ENCODE measurements around the gene MCTP1. TPM values are rescaled to one million over a fixed set of nuclear protein-coding genes. Genes with fewer than 3 reads are reported as not detected.

MCTP1 gene
- total and polyA plus RNA-seq, 2 of the 13 experiments (the other 11 are each of a cell fraction or from before 2014, with no cell fraction given) = 0.15 to 0.48 TPM

DNA sequence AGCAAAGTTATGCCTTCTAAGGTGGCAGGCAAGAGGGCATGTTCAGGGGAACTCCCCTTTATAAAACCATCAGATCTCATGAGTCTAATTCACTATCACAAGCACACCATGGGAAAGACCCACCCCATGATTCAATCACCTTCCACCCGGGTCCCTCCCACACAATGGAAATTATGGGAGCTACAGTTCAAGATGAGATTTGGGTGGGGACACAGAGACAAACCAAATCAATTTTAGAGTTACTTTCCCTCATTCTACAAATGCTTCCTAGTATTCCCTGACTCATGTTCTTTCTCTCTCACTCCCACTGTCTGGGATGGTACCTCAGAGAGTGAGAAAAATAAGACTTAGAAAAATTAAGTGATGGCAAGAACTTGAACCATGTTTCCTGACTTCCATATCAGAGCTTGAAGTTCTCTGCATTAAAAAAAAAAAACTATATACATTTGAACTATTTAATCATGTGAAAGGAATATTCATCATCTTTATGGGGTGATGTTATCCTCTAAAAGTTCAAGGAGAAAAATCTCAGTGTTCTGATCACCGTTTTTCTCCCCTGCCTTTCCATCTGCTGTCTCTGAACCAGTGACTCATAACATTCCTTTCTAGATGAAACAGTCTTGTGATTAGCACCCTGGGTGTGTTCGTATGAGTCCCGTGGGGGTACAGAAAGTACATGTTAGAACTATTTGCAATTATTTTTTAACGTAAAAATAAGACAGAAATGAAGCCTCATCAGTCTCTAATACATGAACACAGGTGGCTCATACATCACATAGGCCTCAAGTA is 383.5 kb downstream of the MCTP1 start:
- no peak overlapping the region for H3K4me3 ChIP-seq (replicated peaks in 1 of 3; ENCODE audit: insufficient read depth in 1 of 3, low read depth in 2 of 3, low read length in 3 of 3)
- no peaks in the 10 kb centered on the region for H3K36me3 ChIP-seq (replicated peaks in 1 of 2; ENCODE audit: control insufficient read depth in 1 of 2, insufficient read depth in 2 of 2, low read length in 2 of 2)
- H3K4me1 ChIP-seq (ENCODE audit: insufficient read depth, low read length) = no peaks in the 10 kb centered on the region
- WGBS (ENCODE audit: low lambda C conversion rate) = 7% methylated on average over 5 of the region's 5 CpGs
- ChIA-PET CTCF (ENCODE audit: low intra/inter-chr PET ratio, low total read pairs) (no interaction called here), POLR2A (no interaction called here)
- no peak overlapping the region for H3K4me2 ChIP-seq (ENCODE audit: low read depth, low read length)
- H3K27ac ChIP-seq (ENCODE audit: extremely low read length, insufficient read depth, low read length) = no peak overlapping the region
- no TSS peak for BruUV-seq (replicated peaks)
- H3K79me2 ChIP-seq (ENCODE audit: insufficient read depth, low read length) = no peaks in the 10 kb centered on the region
- no peaks in the 10 kb centered on the region for H3K9me3 ChIP-seq (ENCODE audit: low read length)
- in situ Hi-C loops (cut with HindIII; ENCODE audit: extremely low pct_ligation_motif_present, low pct_unique_long_range_greater_than_20kb) (no loop called here), intact Hi-C loops (cut with micrococcal nuclease; ENCODE audit: unreplicated experiment) (no loop called here)
- ATAC-seq = no peak
- no peak for FAIRE-seq
- TF ChIP-seq SRF (IDR thresholded peaks at IDR 0.05; ENCODE audit: low read depth, low read length) (no peak), PPARG (CRISPR knock-in tag; conservative IDR thresholded peaks at IDR 0.05) (no peak), ZNF350 (CRISPR knock-in tag; IDR thresholded peaks at IDR 0.05; ENCODE audit: borderline replicate concordance, low read depth) (no peak), HES4 (CRISPR knock-in tag; IDR thresholded peaks at IDR 0.05; ENCODE audit: borderline replicate concordance) (no peak), CBX5 (CRISPR knock-in tag; IDR thresholded peaks at IDR 0.05; ENCODE audit: borderline replicate concordance) (no peak), MED13 (CRISPR knock-in tag; IDR thresholded peaks at IDR 0.05) (no peak), HOXA7 (CRISPR knock-in tag; IDR thresholded peaks at IDR 0.05) (no peak), ZNF792 (CRISPR knock-in tag; IDR thresholded peaks at IDR 0.05) (no peak), ZNF556 (CRISPR knock-in tag; IDR thresholded peaks at IDR 0.05; ENCODE audit: borderline replicate concordance) (no peak)
- TF ChIP-seq, protein P1, sequence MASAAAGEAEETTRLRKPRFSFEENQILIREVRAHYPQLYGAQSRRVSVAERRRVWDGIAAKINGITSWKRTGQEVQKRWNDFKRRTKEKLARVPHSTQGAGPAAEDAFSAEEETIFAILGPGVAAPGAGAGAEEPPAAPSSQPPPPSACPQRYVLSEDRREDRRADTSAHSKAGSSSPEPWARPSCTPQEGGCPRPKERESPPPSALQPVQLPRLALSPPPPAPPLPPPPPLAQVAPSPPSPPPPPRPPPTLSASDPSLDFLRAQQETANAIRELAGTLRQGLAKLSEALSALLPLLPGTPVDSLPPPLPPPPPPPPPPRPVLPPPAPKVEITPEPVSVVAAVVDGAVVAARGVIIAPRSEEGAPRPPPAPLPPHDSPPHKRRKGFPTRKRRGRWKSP (CRISPR knock-in tag; IDR thresholded peaks at IDR 0.05) = no peak
- TF ChIP-seq, protein P2, sequence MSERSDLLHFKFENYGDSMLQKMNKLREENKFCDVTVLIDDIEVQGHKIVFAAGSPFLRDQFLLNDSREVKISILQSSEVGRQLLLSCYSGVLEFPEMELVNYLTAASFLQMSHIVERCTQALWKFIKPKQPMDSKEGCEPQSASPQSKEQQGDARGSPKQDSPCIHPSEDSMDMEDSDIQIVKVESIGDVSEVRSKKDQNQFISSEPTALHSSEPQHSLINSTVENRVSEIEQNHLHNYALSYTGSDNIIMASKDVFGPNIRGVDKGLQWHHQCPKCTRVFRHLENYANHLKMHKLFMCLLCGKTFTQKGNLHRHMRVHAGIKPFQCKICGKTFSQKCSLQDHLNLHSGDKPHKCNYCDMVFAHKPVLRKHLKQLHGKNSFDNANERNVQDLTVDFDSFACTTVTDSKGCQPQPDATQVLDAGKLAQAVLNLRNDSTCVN (CRISPR knock-in tag; IDR thresholded peaks at IDR 0.05; ENCODE audit: borderline replicate concordance) = no peak
- no peaks in the 10 kb centered on the region for H4K20me1 ChIP-seq (ENCODE audit: insufficient read depth, low read length)
- no peaks in the 10 kb centered on the region for H3K27me3 ChIP-seq (ENCODE audit: control insufficient read depth in 1 of 2, insufficient read depth in 2 of 2, low read length in 2 of 2)
- H2AFZ ChIP-seq (ENCODE audit: low read length) = no peak overlapping the region
- no peak overlapping the region for H3K9ac ChIP-seq (ENCODE audit: insufficient read depth, low read depth, low read length)
- DNase-seq (ENCODE audit: low spot score) = no peak
